Astrocyte (in vitro differentiated cells and primary cell): ENCODE data around the gene ZCCHC24.

Source experiments
- EZH2 ChIP-seq: IDR thresholded peaks from 2 replicates; pipeline ENCODE4 v1.6.1; 2012; ENCODE audit warnings: mild to moderate bottlenecking, low read length, inconsistent platforms; ENCODE audit not compliant: insufficient read depth
- TF ChIP-seq, protein P1 (sequence below): IDR thresholded peaks from 2 replicates; pipeline ENCODE4 v1.5.1; 2011; ENCODE audit warnings: low read depth, mild to moderate bottlenecking, inconsistent platforms, low read length, moderate library complexity; ENCODE audit not compliant: insufficient read depth

DNA sequence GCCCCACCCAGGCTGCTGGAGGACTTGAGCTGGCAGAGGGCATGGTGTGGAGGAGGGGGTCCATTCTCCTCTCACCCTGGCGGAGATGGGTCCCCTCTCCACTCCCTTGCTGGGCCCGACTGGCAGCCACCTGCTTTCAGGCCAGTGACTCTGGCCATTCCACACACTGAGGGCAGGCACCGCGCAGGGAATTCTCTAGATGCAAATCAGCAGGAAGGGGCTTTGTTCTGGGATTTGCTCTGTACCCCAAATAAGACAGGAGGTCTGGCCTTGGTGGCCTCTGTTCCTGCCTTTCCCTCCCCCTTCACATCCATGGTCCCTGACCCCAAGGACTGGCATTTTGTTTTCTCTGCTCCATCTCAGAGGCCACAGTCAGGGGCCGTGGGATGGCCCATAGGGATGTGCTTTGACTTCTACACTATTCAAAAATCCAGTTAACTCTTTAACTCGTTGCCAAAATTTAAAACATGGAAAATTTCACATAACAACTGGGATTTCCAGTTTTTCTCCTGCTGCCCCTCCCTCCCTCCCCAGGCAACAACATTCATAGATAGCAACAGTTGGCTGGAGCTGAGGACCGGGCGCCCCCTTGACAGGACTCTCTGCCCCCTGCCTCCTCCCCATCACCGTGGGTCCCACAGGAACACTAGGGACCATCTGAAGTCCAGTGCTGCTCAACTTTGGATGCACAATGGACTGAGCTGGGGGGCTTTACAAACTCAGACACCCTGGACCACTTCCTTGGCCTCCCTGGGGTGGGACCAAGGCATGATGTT lies 64.3 kb downstream of the ZCCHC24 start:
- TF ChIP-seq, protein P1, sequence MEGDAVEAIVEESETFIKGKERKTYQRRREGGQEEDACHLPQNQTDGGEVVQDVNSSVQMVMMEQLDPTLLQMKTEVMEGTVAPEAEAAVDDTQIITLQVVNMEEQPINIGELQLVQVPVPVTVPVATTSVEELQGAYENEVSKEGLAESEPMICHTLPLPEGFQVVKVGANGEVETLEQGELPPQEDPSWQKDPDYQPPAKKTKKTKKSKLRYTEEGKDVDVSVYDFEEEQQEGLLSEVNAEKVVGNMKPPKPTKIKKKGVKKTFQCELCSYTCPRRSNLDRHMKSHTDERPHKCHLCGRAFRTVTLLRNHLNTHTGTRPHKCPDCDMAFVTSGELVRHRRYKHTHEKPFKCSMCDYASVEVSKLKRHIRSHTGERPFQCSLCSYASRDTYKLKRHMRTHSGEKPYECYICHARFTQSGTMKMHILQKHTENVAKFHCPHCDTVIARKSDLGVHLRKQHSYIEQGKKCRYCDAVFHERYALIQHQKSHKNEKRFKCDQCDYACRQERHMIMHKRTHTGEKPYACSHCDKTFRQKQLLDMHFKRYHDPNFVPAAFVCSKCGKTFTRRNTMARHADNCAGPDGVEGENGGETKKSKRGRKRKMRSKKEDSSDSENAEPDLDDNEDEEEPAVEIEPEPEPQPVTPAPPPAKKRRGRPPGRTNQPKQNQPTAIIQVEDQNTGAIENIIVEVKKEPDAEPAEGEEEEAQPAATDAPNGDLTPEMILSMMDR = no peak
- TF ChIP-seq EZH2 = no peak
